ENCODE measurements around the gene MOCS1.

GRCh38 chr6:39880594-39880993, 53.7 kb downstream of the MOCS1 start:
- TF ChIP-seq CTCF (IDR thresholded peaks at IDR 0.05) (no peak), EZH2 (IDR thresholded peaks at IDR 0.05; ENCODE audit: borderline replicate concordance, insufficient read depth, low read depth, low read length, poor library complexity, severe bottlenecking) (no peak)

Measured in B cell (primary cell).